Endothelial cell (in vitro differentiated cells): ENCODE measurements around the gene CMSS1. TPM values are rescaled to one million over a fixed set of nuclear protein-coding genes. Genes with fewer than 3 reads are reported as not detected.

Experiments used
- DNase-seq: peaks from one replicate; pipeline ENCODE4 v3.0.0; 2021; ENCODE audit warnings: low spot score
- H3K27ac Mint-ChIP-seq: one replicate; pipeline ENCODE4 v1.8.0; 2021; ENCODE audit warnings: mixed read lengths, inconsistent platforms; ENCODE audit not compliant: unreplicated experiment
- H3K27me3 Mint-ChIP-seq: one replicate; pipeline ENCODE4 v1.8.0; 2021; ENCODE audit warnings: mild to moderate bottlenecking, moderate library complexity, mixed read lengths, inconsistent platforms; ENCODE audit not compliant: unreplicated experiment
- H3K36me3 Mint-ChIP-seq: one replicate; pipeline ENCODE4 v1.8.0; 2021; ENCODE audit warnings: mild to moderate bottlenecking, low read depth, mixed read lengths, inconsistent platforms; ENCODE audit not compliant: unreplicated experiment
- H3K4me1 Mint-ChIP-seq: one replicate; pipeline ENCODE4 v1.8.0; 2021; ENCODE audit warnings: mild to moderate bottlenecking, mixed read lengths, inconsistent platforms; ENCODE audit not compliant: unreplicated experiment
- H3K4me3 Mint-ChIP-seq: one replicate; pipeline ENCODE4 v1.8.0; 2021; ENCODE audit warnings: mild to moderate bottlenecking, mixed read lengths, inconsistent platforms; ENCODE audit not compliant: unreplicated experiment
- H3K9me3 Mint-ChIP-seq: one replicate; pipeline ENCODE4 v1.8.0; 2021; ENCODE audit warnings: mixed read lengths, inconsistent platforms; ENCODE audit not compliant: unreplicated experiment
- total RNA-seq: library from RNA; stranded (reverse); fragmentation: NEBNext Ultra II Directional; extraction: Animal tissue kit (Norgen Biotek cat#: 25700); gene quantifications from one replicate; pipeline ENCODE4 v1.2.1, GENCODE V29; 2021; ENCODE audit not compliant: unreplicated experiment
- TF ChIP-seq, protein P1 (sequence below): fragments of 200-600 bp; sonication (generic); IDR thresholded peaks from one replicate; pipeline ENCODE4 v1.5.0; 2021; ENCODE audit warnings: antibody characterized with exemption; ENCODE audit not compliant: unreplicated experiment

Gene CMSS1
- total RNA-seq, 1 donor from 2014 or later, result 25.8 TPM

DNA sequence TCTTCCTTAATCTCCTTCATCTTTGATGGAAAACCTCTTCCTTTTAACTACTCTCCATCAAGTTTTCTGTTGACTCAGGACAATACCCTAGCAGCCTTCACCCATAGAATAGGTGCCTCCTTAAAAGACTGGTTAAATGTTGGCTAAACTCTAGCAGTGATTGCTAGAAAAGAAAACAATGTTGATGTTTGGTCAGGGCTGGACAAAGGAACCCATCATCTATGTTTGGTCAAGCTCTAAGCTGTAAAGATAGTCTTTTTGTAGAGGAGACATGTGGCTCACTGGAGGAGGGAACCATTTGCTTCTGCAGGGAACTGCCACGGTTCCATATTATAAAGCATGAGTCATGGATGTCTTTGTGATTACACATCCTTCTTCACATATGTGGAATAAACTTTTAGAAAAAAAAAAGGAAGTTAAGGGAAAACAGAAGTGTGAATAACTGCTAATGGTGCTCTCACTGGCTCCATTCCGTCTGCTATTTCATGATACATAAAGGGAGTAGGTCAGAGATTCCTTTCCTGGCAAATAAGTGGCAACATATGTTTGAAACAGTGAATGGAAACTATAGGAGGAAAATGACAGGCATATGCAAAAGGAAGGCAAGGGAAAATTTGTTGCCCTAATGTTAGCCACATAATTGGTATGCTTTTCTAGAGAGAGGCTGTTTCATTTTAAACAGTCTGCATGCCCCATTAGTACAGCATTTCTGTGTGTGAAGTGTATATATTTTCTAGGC, 78.2 kb downstream of the CMSS1 start:
- peaks cover 12% of the 10 kb centered on the region for H3K4me1 Mint-ChIP-seq
- no peak overlapping the region for H3K4me3 Mint-ChIP-seq
- peak overlapping the region; percentile 90 for H3K27ac Mint-ChIP-seq
- DNase-seq, result no peak
- TF ChIP-seq, protein P1, sequence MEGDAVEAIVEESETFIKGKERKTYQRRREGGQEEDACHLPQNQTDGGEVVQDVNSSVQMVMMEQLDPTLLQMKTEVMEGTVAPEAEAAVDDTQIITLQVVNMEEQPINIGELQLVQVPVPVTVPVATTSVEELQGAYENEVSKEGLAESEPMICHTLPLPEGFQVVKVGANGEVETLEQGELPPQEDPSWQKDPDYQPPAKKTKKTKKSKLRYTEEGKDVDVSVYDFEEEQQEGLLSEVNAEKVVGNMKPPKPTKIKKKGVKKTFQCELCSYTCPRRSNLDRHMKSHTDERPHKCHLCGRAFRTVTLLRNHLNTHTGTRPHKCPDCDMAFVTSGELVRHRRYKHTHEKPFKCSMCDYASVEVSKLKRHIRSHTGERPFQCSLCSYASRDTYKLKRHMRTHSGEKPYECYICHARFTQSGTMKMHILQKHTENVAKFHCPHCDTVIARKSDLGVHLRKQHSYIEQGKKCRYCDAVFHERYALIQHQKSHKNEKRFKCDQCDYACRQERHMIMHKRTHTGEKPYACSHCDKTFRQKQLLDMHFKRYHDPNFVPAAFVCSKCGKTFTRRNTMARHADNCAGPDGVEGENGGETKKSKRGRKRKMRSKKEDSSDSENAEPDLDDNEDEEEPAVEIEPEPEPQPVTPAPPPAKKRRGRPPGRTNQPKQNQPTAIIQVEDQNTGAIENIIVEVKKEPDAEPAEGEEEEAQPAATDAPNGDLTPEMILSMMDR, result no peak
- no peaks in the 10 kb centered on the region for H3K36me3 Mint-ChIP-seq
- no peaks in the 10 kb centered on the region for H3K27me3 Mint-ChIP-seq
- H3K9me3 Mint-ChIP-seq, result no peaks in the 10 kb centered on the region

DNA sequence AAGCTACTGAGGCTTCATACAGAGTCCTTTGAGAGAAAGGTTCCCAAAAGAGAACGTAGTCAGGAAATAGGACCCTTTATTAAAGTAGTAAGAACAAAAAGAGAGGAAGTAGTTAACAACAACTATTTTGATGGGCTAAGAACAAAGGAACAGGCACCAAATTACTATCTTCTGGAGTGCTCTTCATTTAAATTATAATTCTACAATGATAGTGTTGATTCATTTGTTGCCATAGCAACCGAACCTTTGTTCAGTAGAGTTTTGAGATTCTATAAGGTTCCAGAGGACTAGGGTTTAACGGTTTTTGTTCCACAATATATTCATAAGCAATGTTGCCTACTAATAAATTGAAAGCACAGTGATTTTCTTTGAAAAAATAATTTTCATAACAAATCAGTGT, 78.8 kb downstream of the CMSS1 start:
- H3K27me3 Mint-ChIP-seq, result no peaks in the 10 kb centered on the region
- TF ChIP-seq, protein P1, result no peak
- no peak for DNase-seq
- no peak overlapping the region for H3K4me3 Mint-ChIP-seq
- peak overlapping the region; percentile 90 for H3K27ac Mint-ChIP-seq
- no peaks in the 10 kb centered on the region for H3K36me3 Mint-ChIP-seq
- H3K4me1 Mint-ChIP-seq, result peaks cover 12% of the 10 kb centered on the region
- H3K9me3 Mint-ChIP-seq, result no peaks in the 10 kb centered on the region

DNA sequence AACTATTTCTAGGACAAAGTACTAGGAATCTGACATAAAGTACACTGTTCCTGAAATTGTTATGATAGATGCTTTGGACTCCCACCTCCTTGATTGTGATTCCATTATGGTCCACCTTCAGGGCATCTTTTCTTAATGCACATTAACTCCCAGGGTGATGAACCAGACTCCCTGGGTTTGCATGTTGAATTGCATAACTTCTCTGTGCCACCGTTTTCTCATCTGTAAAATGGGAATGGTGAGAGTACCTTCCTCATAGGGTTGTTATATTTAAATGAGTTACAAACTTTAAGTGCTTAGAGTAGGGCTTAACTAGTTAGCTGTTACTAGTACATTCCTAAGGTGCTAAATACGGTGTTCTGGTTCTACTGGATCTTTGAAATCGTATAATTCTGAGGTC, 81.9 kb downstream of the CMSS1 start:
- H3K27me3 Mint-ChIP-seq, result no peaks in the 10 kb centered on the region
- H3K9me3 Mint-ChIP-seq, result no peaks in the 10 kb centered on the region
- peaks cover 12% of the 10 kb centered on the region for H3K4me1 Mint-ChIP-seq
- DNase-seq, result no peak
- TF ChIP-seq, protein P1, result no peak
- no peaks in the 10 kb centered on the region for H3K36me3 Mint-ChIP-seq
- no peak overlapping the region for H3K4me3 Mint-ChIP-seq
- H3K27ac Mint-ChIP-seq, result no peak overlapping the region

DNA sequence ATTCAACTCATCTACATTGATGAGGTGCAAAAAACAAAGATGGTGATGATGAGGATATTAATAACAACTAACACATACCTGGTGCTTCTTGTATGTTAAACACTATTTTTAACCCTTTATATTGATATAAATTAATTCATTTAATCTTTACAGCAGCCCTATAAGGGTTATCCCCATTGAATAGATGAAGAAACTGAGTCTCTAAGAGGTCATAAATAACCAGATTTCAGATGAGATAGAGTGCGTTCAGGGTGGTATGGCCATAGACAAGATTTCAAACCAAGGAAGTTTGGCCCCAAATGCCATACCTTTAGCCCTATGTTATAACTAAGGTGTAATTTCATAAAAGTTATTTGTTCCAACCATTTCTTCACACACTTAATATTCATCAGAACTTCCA, 82.6 kb downstream of the CMSS1 start:
- TF ChIP-seq, protein P1, result no peak
- no peak overlapping the region for H3K27ac Mint-ChIP-seq
- no peaks in the 10 kb centered on the region for H3K27me3 Mint-ChIP-seq
- no peaks in the 10 kb centered on the region for H3K9me3 Mint-ChIP-seq
- DNase-seq, result no peak
- no peaks in the 10 kb centered on the region for H3K36me3 Mint-ChIP-seq
- H3K4me1 Mint-ChIP-seq, result peaks cover 12% of the 10 kb centered on the region
- H3K4me3 Mint-ChIP-seq, result no peak overlapping the region

DNA sequence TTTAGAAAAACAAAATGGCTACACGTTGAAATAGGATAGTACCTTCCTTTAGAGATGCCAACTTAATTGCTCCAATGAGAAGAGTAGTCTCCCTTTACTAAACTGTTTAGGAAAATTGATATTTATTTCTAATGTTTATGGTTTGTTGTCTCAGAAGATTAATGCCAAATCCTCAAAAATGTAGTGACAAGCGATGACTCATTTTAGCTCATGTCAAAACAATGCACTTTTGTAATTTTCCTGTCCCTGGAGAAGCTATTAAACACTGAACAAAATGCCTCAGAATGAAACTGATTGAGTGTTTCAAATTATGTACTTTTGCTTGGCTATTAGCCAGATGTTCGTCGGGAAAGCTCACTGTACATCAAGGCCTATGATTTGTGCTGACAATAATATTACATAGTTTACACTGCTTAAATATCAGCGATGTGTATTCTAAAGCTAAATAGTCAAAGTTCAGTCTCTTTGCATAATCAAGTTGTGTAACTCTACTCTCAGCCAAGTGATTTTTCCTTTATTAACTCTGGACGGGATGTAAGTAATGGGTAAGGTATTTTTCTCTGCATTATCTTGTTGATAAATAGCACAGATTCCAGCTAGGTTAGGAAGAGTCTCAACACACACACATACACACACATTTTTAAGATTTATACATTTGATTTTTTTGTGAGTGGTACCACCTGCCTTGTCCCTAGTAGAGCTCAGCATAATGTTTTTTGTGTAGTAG, 83.7 kb downstream of the CMSS1 start:
- Mint-ChIP-seq H3K4me1 (peaks cover 2% of the 10 kb centered on the region), H3K27me3 (no peaks in the 10 kb centered on the region), H3K4me3 (no peak overlapping the region), H3K27ac (no peak overlapping the region), H3K9me3 (no peaks in the 10 kb centered on the region), H3K36me3 (no peaks in the 10 kb centered on the region)
- TF ChIP-seq, protein P1, result no peak
- no peak for DNase-seq
